ENCODE data around the gene SPATA13. TPM values are rescaled to one million over a fixed set of nuclear protein-coding genes. Genes with fewer than 3 reads are reported as not detected.

Gene SPATA13
- total RNA-seq, 1 experiment from 2014 or later: 10.5 TPM

DNA sequence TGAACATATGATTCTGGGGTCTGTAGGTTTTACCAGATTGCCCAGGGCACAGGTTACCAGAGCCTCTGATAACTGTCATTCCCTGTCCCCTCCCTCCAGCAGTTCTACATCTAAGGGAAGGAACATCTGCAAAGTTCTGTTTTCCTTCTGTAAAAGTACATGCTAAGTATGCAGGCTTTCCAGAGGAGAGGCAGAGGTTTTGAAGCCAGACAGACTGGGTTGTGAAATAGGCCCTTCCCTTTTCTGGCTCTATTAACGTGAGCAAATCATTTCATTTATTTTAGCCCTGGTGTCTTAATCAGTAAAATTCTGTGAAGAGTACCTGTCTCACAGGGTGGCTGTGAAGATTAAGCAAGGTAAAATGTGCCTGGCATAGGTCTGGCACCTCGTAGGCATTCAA, 82.8 kb downstream of the SPATA13 start:
- Histone ChIP-seq H3K4me1 (no peaks in the 10 kb centered on the region), H3K4me3 (ENCODE audit: low read depth, low read length) (no peak overlapping the region), H3K27me3 (replicated peaks; ENCODE audit: control insufficient read depth, insufficient read depth, low read length) (no peaks in the 10 kb centered on the region), H3K9me3 (no peaks in the 10 kb centered on the region), H3K36me3 (ENCODE audit: control insufficient read depth, insufficient read depth, low read length) (no peaks in the 10 kb centered on the region)
- H3K4me1 Mint-ChIP-seq (ENCODE audit: low read depth, unreplicated experiment): peaks cover 17% of the 10 kb centered on the region
- POLR2A ChIA-PET: no interaction called here
- no peaks in the 10 kb centered on the region for H3K36me3 Mint-ChIP-seq (ENCODE audit: insufficient read depth, unreplicated experiment)
- no TSS peak for BruUV-seq (replicated peaks)
- no peaks in the 10 kb centered on the region for H3K9me3 Mint-ChIP-seq (ENCODE audit: unreplicated experiment)
- no peak for DNase-seq
- no peaks in the 10 kb centered on the region for H3K27me3 Mint-ChIP-seq (ENCODE audit: insufficient read depth, unreplicated experiment)
- CTCF ChIA-PET: no interaction called here
- TF ChIP-seq, protein P1, sequence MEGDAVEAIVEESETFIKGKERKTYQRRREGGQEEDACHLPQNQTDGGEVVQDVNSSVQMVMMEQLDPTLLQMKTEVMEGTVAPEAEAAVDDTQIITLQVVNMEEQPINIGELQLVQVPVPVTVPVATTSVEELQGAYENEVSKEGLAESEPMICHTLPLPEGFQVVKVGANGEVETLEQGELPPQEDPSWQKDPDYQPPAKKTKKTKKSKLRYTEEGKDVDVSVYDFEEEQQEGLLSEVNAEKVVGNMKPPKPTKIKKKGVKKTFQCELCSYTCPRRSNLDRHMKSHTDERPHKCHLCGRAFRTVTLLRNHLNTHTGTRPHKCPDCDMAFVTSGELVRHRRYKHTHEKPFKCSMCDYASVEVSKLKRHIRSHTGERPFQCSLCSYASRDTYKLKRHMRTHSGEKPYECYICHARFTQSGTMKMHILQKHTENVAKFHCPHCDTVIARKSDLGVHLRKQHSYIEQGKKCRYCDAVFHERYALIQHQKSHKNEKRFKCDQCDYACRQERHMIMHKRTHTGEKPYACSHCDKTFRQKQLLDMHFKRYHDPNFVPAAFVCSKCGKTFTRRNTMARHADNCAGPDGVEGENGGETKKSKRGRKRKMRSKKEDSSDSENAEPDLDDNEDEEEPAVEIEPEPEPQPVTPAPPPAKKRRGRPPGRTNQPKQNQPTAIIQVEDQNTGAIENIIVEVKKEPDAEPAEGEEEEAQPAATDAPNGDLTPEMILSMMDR (IDR thresholded peaks at IDR 0.05; ENCODE audit: insufficient read depth in 1 of 2, low read depth in 1 of 2, low read length in 1 of 2, severe bottlenecking in 1 of 2, unreplicated experiment in 1 of 2): no peak
- no peak overlapping the region for H3K27ac Mint-ChIP-seq (ENCODE audit: unreplicated experiment)
- intact Hi-C loops (cut with micrococcal nuclease; ENCODE audit: unreplicated experiment): no loop called here
- H3K4me3 Mint-ChIP-seq (ENCODE audit: unreplicated experiment): no peak overlapping the region

DNA sequence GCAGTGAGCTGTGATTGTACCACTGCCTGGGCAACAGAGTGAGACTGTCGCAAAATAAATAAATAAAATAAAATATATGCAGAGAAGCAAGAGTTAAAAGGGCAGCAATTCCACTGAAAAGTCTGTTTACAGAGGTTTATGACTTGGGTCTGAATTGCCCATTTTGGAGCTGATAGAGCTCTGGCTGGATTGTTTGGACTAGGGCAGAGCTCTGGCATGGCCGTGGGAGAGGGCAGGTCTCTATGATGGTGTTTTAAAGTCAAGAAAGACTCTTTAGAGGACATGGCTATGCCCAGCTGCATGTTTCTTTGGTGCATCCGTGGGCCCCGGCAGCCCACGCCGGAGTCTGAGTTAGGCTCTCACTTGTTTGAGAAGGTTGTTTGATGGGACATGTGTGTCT, 84.3 kb downstream of the SPATA13 start:
- Mint-ChIP-seq H3K9me3 (ENCODE audit: unreplicated experiment) (no peaks in the 10 kb centered on the region), H3K4me1 (ENCODE audit: low read depth, unreplicated experiment) (peaks cover 17% of the 10 kb centered on the region), H3K36me3 (ENCODE audit: insufficient read depth, unreplicated experiment) (no peaks in the 10 kb centered on the region), H3K27ac (ENCODE audit: unreplicated experiment) (no peak overlapping the region), H3K4me3 (ENCODE audit: unreplicated experiment) (no peak overlapping the region), H3K27me3 (ENCODE audit: insufficient read depth, unreplicated experiment) (no peaks in the 10 kb centered on the region)
- Histone ChIP-seq H3K36me3 (ENCODE audit: control insufficient read depth, insufficient read depth, low read length) (no peaks in the 10 kb centered on the region), H3K4me3 (ENCODE audit: low read depth, low read length) (no peak overlapping the region), H3K4me1 (no peaks in the 10 kb centered on the region), H3K27me3 (replicated peaks; ENCODE audit: control insufficient read depth, insufficient read depth, low read length) (no peaks in the 10 kb centered on the region), H3K9me3 (no peaks in the 10 kb centered on the region)
- BruUV-seq (replicated peaks): no TSS peak
- TF ChIP-seq, protein P1 (IDR thresholded peaks at IDR 0.05; ENCODE audit: insufficient read depth in 1 of 2, low read depth in 1 of 2, low read length in 1 of 2, severe bottlenecking in 1 of 2, unreplicated experiment in 1 of 2): no peak
- intact Hi-C loops (cut with micrococcal nuclease; ENCODE audit: unreplicated experiment): no loop called here
- POLR2A ChIA-PET: no interaction called here
- CTCF ChIA-PET: interaction anchor here (1.1 kb wide), 1 partner anchor 14 kb away, joined by 3 read pairs; no protein-coding TSS in a partner anchor
- DNase-seq: no peak

DNA sequence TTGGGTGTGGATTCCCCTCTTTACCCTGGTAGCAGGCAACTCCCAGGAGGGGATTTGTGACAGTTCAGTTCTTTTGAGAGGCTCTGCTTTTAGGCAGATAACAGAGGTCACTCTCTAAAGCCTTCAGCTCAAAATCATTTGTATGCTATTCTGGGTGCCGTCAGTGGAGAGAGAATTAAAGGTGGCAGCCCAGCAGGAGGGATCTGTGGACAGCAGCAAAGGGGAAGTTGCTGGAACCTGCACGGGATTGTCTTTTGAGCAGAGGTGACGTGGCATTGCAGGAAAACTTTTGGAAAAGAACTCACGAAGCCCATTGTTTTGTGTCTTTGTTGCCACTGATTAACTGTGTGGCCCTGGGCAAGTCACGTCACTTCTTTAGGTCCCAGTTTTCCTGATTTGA, 86.5 kb downstream of the SPATA13 start:
- Histone ChIP-seq H3K36me3 (ENCODE audit: control insufficient read depth, insufficient read depth, low read length) (no peaks in the 10 kb centered on the region), H3K27me3 (replicated peaks; ENCODE audit: control insufficient read depth, insufficient read depth, low read length) (no peaks in the 10 kb centered on the region), H3K9me3 (no peaks in the 10 kb centered on the region), H3K4me3 (ENCODE audit: low read depth, low read length) (no peak overlapping the region), H3K4me1 (no peaks in the 10 kb centered on the region)
- no peak for DNase-seq
- Mint-ChIP-seq H3K4me1 (ENCODE audit: low read depth, unreplicated experiment) (peaks cover 14% of the 10 kb centered on the region), H3K9me3 (ENCODE audit: unreplicated experiment) (no peaks in the 10 kb centered on the region), H3K27ac (ENCODE audit: unreplicated experiment) (no peak overlapping the region), H3K27me3 (ENCODE audit: insufficient read depth, unreplicated experiment) (no peaks in the 10 kb centered on the region), H3K4me3 (ENCODE audit: unreplicated experiment) (no peak overlapping the region), H3K36me3 (ENCODE audit: insufficient read depth, unreplicated experiment) (no peaks in the 10 kb centered on the region)
- intact Hi-C loops (cut with micrococcal nuclease; ENCODE audit: unreplicated experiment): no loop called here
- ChIA-PET POLR2A (no interaction called here), CTCF (no interaction called here)
- TF ChIP-seq, protein P1 (IDR thresholded peaks at IDR 0.05; ENCODE audit: insufficient read depth in 1 of 2, low read depth in 1 of 2, low read length in 1 of 2, severe bottlenecking in 1 of 2, unreplicated experiment in 1 of 2): no peak
- BruUV-seq (replicated peaks): no TSS peak

Measured in Caco-2 (cell line).